CD14-positive monocyte (primary cell): ENCODE results near the gene TSNAX. TPM values are rescaled to one million over a fixed set of nuclear protein-coding genes. Genes with fewer than 3 reads are reported as not detected.

Experiments
- DNase-seq, 3 donors: peaks; one replicate each; pipeline ENCODE4 v3.0.0-alpha.2; 2011 to 2022
- H2AFZ ChIP-seq: 2 replicates; pipeline ENCODE4 v1.6.0; 2012; ENCODE audit warnings: mild to moderate bottlenecking, low read depth, low read length, inconsistent platforms; ENCODE audit not compliant: insufficient read depth, poor library complexity, severe bottlenecking
- H3K27ac ChIP-seq, 2 donors: 1 replicate in 1 of 2; 2 replicates in 1 of 2; pipeline ENCODE4 v1.5.1; 2012 to 2013; ENCODE audit warnings: low read length in 2 of 2, control low read depth in 1 of 2, inconsistent platforms in 1 of 2, low read depth in 1 of 2, mild to moderate bottlenecking in 1 of 2
- H3K27me3 ChIP-seq, 2 donors: one replicate each; pipeline versions ENCODE4 v1.6.0 to v1.6.1; 2011 to 2013; ENCODE audit warnings: low read length in 2 of 2; ENCODE audit not compliant: control insufficient read depth in 2 of 2, insufficient read depth in 2 of 2
- H3K36me3 ChIP-seq, 2 donors: replicated peaks in 1 of 2; 1 replicate in 1 of 2; 2 replicates in 1 of 2; pipeline versions ENCODE4 v1.5.1 to v1.6.1; 2012 to 2013; ENCODE audit warnings: low read length in 2 of 2, control low read depth in 1 of 2, inconsistent platforms in 1 of 2, mild to moderate bottlenecking in 1 of 2; ENCODE audit not compliant: insufficient read depth in 2 of 2, control insufficient read depth in 1 of 2
- H3K4me1 ChIP-seq, 2 donors: 1 replicate in 1 of 2; 2 replicates in 1 of 2; pipeline versions ENCODE4 v1.5.1 to v1.6.1; 2012 to 2013; ENCODE audit warnings: low read length in 2 of 2, control low read depth in 1 of 2, inconsistent platforms in 1 of 2, mild to moderate bottlenecking in 1 of 2, moderate library complexity in 1 of 2; ENCODE audit not compliant: insufficient read depth in 2 of 2, control insufficient read depth in 1 of 2
- H3K4me2 ChIP-seq: replicated peaks from 2 replicates; pipeline ENCODE3; 2012; ENCODE audit warnings: low read length, moderate library complexity, mild to moderate bottlenecking; ENCODE audit not compliant: poor library complexity, severe bottlenecking; ENCODE audit errors: extremely low read depth
- H3K4me3 ChIP-seq, 3 experiments: fragments of 200-600 bp in 1 of 3; sonication (generic) in 1 of 3; replicated peaks in 1 of 3; 1 replicate in 2 of 3; 2 replicates in 1 of 3; pipeline ENCODE4 v1.5.1; 2011 to 2013; ENCODE audit warnings: low read length in 3 of 3, mild to moderate bottlenecking in 3 of 3, control low read depth in 2 of 3, low read depth in 2 of 3, inconsistent platforms in 1 of 3, moderate library complexity in 1 of 3
- H3K79me2 ChIP-seq: 2 replicates; pipeline ENCODE4 v1.6.0; 2012; ENCODE audit warnings: mild to moderate bottlenecking, control low read depth, inconsistent platforms, low read length, moderate library complexity; ENCODE audit not compliant: insufficient read depth
- H3K9ac ChIP-seq: 2 replicates; pipeline ENCODE4 v1.6.0; 2017; ENCODE audit warnings: low read length, mild to moderate bottlenecking; ENCODE audit not compliant: insufficient read depth, poor library complexity, severe bottlenecking
- H3K9me3 ChIP-seq, 2 donors: replicated peaks in 1 of 2; 1 replicate in 1 of 2; 2 replicates in 1 of 2; pipeline versions ENCODE4 v1.5.1 to v1.6.1; 2012 to 2013; ENCODE audit warnings: low read length in 2 of 2, control low read depth in 1 of 2; ENCODE audit not compliant: control insufficient read depth in 1 of 2, insufficient read depth in 1 of 2
- H4K20me1 ChIP-seq: 2 replicates; pipeline ENCODE4 v1.6.0; 2012; ENCODE audit warnings: mild to moderate bottlenecking, low read length, control low read depth, moderate library complexity; ENCODE audit not compliant: insufficient read depth
- H3K27ac Mint-ChIP-seq, 7 donors: one replicate each; pipeline ENCODE4 v1.8.0; 2020; ENCODE audit warnings: mild to moderate bottlenecking in 7 of 7, mixed read lengths in 7 of 7, moderate library complexity in 6 of 7, inconsistent platforms in 2 of 7
- H3K27me3 Mint-ChIP-seq, 3 donors: one replicate each; pipeline ENCODE4 v1.8.0; 2021 to 2022; ENCODE audit warnings: low read depth in 3 of 3, mild to moderate bottlenecking in 3 of 3, mixed read lengths in 3 of 3, moderate library complexity in 3 of 3, inconsistent platforms in 1 of 3
- H3K36me3 Mint-ChIP-seq, 2 donors: one replicate each; pipeline ENCODE4 v1.8.0; 2020; ENCODE audit warnings: mixed read lengths in 2 of 2, inconsistent platforms in 1 of 2, mild to moderate bottlenecking in 1 of 2
- H3K4me1 Mint-ChIP-seq: one replicate; pipeline ENCODE4 v1.8.0; 2020; ENCODE audit warnings: mild to moderate bottlenecking, mixed read lengths
- H3K4me3 Mint-ChIP-seq, 2 donors: one replicate each; pipeline ENCODE4 v1.8.0; 2020; ENCODE audit warnings: mild to moderate bottlenecking in 2 of 2, mixed read lengths in 2 of 2, moderate library complexity in 1 of 2
- H3K9me3 Mint-ChIP-seq, 7 donors: one replicate each; pipeline ENCODE4 v1.8.0; 2020 to 2022; ENCODE audit warnings: mixed read lengths in 7 of 7, mild to moderate bottlenecking in 6 of 7, moderate library complexity in 6 of 7, inconsistent platforms in 2 of 7
- WGBS: methylation state at CpG from one replicate; pipeline ENCODE4 v1.1.5; 2013; ENCODE audit warnings: missing lambda C conversion rate; ENCODE audit not compliant: insufficient coverage; 5-methylcytosine and 5-hydroxymethylcytosine counted together
- intact Hi-C, 2 donors: fragments of 100-400 bp; cut with micrococcal nuclease; formaldehyde crosslinking; loops; one replicate each; pipeline versions ENCODE4 v1.15.0 to v1.15.1; 2023
- polyA plus RNA-seq, 3 donors: library from polyadenylated mRNA; depleted of rRNA in 1 of 3; unstranded in 2 of 3; stranded (reverse) in 1 of 3; fragments of 300-500 nt in 2 of 3; fragments of >200 nt in 1 of 3; fragmentation: Illumina TruSeq in 2 of 3; gene quantifications; 1 replicate in 2 of 3; 2 replicates in 1 of 3; pipeline ENCODE4 v1.2.3, GENCODE V29; 2012 to 2021
- TF ChIP-seq, protein P1 (sequence below): fragments of 200-600 bp; IDR thresholded peaks from one replicate; pipeline ENCODE4 v1.8.0; 2022; ENCODE audit warnings: antibody characterized with exemption, mild to moderate bottlenecking

Gene TSNAX
- polyA plus RNA-seq, 3 donors: 15.6 to 86.9 (median 82.0) TPM

GRCh38 chr1:231604276-231604621 is 75.8 kb downstream of the TSNAX start:
- H3K9ac ChIP-seq: no peak overlapping the region
- Mint-ChIP-seq H3K27ac (peak overlapping the region in 2 of 7 donors; percentile 70 to 93), H3K4me3 (no peak overlapping the region), H3K27me3 (peaks cover 0 to 4% (median 1%) of the 10 kb centered on the region in 3 donors), H3K4me1 (peaks cover 39% of the 10 kb centered on the region), H3K9me3 (no peaks in the 10 kb centered on the region), H3K36me3 (no peaks in the 10 kb centered on the region)
- peak overlapping the region in 1 of 2 donors; percentile 70 for H3K27ac ChIP-seq
- no CpG with 5 or more reads among the region's 2 CpGs for WGBS
- peak overlapping the region; percentile 80 for H2AFZ ChIP-seq
- no peaks in the 10 kb centered on the region for H3K79me2 ChIP-seq
- H3K9me3 ChIP-seq: no peaks in the 10 kb centered on the region
- no peaks in the 10 kb centered on the region for H3K36me3 ChIP-seq
- H3K4me1 ChIP-seq: peaks cover 29 to 34% of the 10 kb centered on the region in 2 donors
- H3K27me3 ChIP-seq: no peaks in the 10 kb centered on the region
- no peaks in the 10 kb centered on the region for H4K20me1 ChIP-seq
- peak overlapping the region; percentile 74 for H3K4me2 ChIP-seq
- peak overlapping the region in 2 of 3 experiments; percentile 34 to 83 for H3K4me3 ChIP-seq
- DNase-seq: no peak
- intact Hi-C loops: no loop called here
- TF ChIP-seq, protein P1, sequence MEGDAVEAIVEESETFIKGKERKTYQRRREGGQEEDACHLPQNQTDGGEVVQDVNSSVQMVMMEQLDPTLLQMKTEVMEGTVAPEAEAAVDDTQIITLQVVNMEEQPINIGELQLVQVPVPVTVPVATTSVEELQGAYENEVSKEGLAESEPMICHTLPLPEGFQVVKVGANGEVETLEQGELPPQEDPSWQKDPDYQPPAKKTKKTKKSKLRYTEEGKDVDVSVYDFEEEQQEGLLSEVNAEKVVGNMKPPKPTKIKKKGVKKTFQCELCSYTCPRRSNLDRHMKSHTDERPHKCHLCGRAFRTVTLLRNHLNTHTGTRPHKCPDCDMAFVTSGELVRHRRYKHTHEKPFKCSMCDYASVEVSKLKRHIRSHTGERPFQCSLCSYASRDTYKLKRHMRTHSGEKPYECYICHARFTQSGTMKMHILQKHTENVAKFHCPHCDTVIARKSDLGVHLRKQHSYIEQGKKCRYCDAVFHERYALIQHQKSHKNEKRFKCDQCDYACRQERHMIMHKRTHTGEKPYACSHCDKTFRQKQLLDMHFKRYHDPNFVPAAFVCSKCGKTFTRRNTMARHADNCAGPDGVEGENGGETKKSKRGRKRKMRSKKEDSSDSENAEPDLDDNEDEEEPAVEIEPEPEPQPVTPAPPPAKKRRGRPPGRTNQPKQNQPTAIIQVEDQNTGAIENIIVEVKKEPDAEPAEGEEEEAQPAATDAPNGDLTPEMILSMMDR: peak; percentile 54

DNA sequence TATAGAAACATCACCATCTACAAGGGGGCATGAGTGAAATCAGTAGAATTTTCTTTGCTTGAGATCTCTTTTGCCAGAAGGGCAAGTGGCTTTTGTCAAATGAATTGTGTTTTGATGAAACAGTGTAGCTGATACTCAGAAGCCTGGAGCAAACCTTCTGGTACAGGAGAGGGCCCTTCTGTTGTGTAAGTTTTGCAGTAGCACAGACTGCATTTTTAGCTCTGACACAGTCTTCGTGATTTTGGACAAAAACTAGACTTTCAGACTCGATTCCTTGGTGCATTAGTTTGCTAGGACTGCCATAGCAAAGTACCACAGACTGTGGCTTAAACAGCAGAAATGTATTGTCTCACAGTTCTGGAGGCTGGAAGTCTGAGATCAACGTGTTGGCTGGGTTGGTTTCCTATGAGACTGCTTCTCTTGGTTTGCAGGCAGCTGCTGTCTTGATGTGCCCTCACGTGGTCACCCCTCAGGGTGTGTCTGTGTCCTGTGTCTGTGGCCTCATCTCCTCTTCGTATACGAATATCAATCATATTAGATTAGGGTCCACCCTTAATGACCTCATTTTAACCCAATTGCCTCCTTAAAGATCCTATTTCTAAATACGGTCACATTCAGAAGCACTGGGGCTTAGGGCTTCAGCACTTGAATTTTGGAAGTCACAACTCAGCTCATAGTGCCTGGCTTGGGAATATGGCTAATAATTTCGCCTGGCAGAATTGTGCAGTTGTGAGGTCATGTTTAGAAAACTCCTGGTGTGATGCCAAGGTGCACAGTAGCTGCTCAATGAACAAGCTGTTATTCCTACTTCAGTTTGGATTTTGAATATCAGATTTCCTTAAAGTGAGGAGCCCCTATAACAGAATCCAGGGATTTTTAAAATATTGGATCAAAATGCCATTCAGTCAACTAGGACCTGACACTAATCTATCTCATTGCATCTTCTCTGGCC is 77.0 kb downstream of the TSNAX start:
- intact Hi-C loops: no loop called here
- no peaks in the 10 kb centered on the region for H3K36me3 Mint-ChIP-seq
- WGBS: 71% methylated on average over 4 of the region's 8 CpGs

More for the DNA sequence above, 77.0 kb downstream of the TSNAX start:
- H3K27ac Mint-ChIP-seq: peak overlapping the region in 2 of 7 donors; percentile 18 to 73
- Histone ChIP-seq H3K36me3 (no peaks in the 10 kb centered on the region), H2AFZ (peak overlapping the region; percentile 36), H4K20me1 (no peaks in the 10 kb centered on the region), H3K79me2 (no peaks in the 10 kb centered on the region), H3K27me3 (no peaks in the 10 kb centered on the region), H3K9me3 (no peaks in the 10 kb centered on the region), H3K27ac (no peak overlapping the region), H3K4me1 (peaks cover 39 to 45% of the 10 kb centered on the region in 2 donors), H3K4me2 (no peak overlapping the region), H3K4me3 (no peak overlapping the region), H3K9ac (no peak overlapping the region)
- H3K27me3 Mint-ChIP-seq: peaks cover 0 to 4% (median 1%) of the 10 kb centered on the region in 3 donors
- peaks cover 49% of the 10 kb centered on the region for H3K4me1 Mint-ChIP-seq
- peak overlapping the region in 1 of 2 donors; percentile 64 for H3K4me3 Mint-ChIP-seq
- H3K9me3 Mint-ChIP-seq: no peaks in the 10 kb centered on the region
- DNase-seq: no peak
- TF ChIP-seq, protein P1: no peak
